NCI-H2227 treated with DMSO at 0.1 percent for 48 hours (cell line): ENCODE data around the gene SPECC1L.
A peak's percentile ranks its signal among the peaks of the same experiment; 100 is the strongest.
"Not testable (repeated sequence)": the region's sequence is repeated elsewhere in the genome, so short reads cannot be mapped to it uniquely, and the experiment has no call there.

Source experiments
- DNase-seq: peaks from one replicate; lab custom pipeline; 2025; lab: John Stamatoyannopoulos, UW

SPECC1L gene

DNA sequence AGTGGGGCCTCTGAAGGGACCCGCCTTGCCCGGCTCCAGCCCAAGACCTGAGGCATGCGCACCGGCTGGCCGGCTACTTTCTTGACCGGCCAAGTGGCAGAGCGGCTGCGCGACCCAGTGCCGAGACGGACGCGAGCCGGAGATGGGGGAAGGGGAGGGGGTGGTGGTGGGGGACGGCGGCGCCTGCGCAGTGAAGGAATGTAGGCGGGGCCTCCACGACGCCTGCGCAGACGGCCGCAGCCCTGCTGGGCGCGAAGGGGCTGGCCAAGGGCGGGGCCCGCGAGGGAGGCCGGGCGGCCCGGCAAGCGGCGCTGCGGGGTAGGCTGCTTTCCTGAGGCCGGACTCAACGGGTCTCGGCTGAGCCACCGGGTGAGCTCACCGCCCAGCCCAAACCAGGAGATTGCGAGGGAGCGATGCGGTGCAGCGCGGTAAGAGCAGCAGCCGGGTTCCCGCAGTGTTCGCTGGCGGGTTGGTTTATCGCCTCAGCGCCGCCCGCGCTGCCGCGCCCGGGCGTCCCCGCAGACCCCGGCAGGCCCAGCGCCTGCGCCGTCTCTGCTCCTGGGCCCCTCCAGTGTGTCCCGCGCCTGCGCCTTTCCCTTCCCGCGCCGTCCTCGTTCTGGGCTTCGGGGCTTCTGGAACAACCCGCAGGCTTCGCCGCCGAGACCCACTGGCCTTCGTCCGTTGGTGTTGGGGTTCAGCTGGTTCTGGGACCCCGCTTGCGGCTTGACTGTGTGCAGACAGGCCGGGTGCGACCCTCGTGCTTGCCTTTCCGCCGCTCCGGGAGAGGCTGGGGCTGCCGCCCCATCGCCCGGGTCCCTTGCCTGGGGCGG, at the start of gene SPECC1L:
Gene SPECC1L (plus strand): TSS at position 276 of the 830 bp plus-strand sequence. CDS start 31,401 bp downstream, outside the sequence.
- peak; percentile 86 for DNase-seq

- no peak for DNase-seq
Observed at GRCh38 chr22:24224468-24224867, 46.2 kb upstream of the SPECC1L start.

- no peak for DNase-seq
Observed at GRCh38 chr22:24225044-24225601, 45.5 kb upstream of the SPECC1L start.

DNA sequence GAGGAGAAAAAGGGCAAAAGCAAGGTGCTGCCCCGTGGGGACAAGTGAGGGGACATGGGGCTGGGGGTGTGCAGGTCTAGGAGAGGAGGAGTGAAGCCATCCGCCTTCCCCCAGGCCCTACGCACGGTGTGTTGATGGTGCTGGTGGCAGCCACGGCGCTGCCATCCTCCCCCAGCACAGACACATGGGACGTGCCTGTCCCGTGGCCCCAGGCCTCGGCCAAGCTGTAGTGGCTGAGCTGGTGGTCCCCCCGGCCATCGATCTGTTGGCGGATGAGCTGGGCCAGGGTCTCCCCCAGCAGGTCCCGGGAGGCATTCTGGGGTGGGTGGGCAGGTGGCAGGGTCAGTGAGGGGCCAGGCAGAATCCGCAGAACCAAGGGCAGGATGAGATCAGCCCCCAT, 44.7 kb upstream of the SPECC1L start:
- no peak for DNase-seq

DNA sequence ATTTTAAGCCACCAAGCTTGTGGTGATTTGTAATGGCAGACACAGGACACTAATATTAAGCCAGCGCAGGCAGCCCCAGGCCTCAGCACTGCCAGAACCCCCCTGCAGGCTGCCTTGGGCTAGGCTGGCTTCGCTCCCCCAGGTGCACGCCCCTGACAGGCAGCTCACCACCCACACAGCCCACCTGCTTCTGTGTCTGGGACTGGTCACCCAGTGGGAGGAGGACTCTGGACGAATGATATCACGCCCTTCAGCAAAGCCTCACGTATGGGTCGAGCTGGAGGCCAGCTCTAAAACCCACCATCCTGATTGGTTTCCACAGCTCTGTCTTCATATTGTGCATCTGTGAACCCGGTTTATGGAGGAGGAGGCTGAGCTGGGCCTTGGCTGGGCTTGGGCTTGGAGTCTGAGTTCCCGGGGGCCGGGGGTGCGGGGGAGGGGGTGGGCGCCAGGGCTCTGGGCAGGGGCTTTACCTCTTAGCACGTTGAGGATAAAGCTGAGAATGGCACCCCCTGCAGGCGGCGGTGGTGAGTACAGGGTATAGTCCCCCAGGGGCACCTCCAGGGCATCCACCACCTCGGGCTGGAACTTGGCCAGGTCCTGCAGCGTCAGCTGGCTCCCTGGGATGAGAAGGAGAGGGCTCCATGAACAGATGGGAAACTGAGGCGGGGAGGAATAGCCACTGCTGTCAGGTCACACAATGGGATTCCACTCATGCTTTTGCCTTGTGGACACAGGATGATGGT, 39.5 kb upstream of the SPECC1L start:
- no peak for DNase-seq

DNA sequence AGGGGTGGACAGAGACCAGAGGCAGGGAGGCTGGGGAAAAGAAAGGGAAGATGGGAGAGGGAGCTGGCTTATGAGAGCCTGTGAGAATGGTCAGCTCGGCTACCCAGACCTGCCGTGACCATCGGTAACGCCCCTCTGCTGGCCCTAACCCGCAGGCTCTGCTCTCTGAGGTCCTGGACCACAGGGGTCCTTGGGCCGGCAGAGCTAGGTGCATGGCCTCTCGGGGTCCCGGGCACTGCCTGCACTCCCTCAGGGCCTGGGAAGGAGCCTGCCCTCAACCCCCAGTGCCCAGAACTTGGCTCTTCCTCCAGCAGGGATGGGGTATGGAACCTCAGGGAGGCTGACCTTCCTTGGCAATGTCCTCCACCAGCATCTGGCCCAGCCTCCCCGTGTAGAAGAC, 38.9 kb upstream of the SPECC1L start:
- no peak for DNase-seq

DNA sequence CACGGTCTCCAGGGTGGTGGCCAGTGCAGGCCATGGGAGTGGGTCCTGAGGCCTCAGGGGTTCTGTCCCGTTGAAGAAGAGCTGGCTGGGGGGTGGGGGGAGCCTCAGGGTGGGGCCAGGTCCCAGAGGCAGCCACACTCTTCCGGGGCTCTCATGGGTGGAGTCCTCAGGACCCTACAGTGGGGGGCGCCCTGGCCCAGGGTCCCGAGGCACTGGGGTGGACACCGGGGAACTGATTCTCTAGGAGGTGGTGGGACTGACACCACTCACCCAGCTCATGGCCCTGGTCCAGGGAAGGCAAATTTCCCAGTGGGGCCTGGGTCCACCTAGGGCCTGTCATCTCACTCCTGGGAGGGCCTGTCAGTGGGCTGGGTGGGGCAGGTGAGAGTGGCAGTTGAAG, 38.5 kb upstream of the SPECC1L start:
- no peak for DNase-seq

DNA sequence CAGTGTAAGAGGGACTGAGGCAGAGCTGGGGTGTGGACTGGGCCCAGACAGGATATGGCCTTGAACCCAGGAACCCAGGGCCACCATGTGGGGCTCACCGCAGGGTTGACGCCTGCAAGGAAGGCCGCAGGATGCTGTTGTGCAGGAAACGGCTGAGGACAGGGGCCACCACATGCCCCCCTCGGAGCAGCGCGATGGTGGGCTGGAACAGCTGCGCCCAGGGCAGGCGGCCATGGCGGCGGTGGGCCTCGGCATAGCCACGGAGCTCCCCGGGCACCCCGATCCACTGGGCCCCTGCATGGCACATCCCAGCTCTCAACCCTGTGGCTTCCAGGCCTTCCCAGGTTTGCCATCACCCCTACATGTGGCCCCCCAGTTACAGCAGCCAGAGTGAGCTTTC, 37.9 kb upstream of the SPECC1L start:
- DNase-seq: no peak

DNA sequence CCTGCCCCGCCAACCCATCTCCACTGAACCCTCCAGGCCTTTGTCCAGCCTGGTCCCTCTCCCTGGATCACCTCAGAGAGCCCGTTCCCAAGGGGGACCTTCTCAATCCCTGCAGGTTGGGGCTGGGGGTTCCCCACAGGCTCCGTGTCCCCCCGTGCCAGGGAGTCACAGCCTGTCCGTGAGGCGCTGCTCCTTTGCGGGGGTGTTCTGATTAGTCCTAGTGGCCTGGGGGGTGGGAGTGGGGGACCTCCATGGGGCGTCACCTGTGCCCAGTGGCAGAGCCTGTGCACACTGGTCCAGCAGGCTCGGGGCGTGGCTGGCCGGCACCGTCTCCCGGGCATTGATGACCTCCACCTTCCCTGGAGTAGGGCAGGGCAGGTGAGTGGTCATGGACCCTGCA, 37.4 kb upstream of the SPECC1L start:
- no peak for DNase-seq

DNA sequence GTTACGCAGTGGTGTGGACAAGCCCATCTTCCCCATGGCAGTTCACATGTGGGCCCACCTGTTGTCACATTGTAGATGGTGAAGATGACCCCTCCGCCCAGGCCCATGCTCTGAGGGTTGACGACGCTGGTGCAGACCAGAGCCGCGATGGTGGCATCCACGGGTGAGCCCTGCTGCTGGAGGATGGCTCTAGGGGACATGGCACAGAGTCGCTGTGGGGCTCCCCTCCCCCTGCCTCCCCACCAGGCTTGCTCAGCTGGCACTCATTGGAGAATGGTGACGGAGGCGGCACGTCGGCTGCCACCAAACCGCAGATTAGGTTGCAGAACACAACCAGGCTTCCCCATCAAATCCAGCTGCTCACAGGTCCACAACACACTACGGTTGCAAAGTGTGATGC, 36.8 kb upstream of the SPECC1L start:
- DNase-seq: no peak

DNA sequence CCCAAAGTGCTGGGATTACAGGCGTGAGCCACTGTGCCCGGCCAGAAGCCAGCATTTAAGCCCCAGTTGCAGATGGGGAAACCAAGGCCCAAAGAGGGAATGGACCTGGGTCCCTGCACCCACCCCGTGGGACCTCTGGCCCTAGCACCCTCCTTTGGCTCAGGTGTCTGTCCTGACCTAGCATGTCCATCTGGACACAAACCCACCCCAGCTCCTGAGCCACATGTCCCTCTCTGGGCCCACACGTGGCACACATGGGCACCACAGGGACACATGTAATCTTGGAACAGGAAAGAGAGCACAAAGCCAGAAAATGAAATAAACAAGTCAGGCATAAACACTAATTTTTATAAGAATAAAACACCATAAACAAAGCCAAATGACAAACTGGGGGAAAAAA, 35.3 kb upstream of the SPECC1L start:
- DNase-seq: no peak

GRCh38 chr22:24236656-24237055, 34.0 kb upstream of the SPECC1L start:
- DNase-seq: no peak

- DNase-seq: not testable (repeated sequence)
Observed at GRCh38 chr22:24238101-24238694, 32.4 kb upstream of the SPECC1L start.

DNA sequence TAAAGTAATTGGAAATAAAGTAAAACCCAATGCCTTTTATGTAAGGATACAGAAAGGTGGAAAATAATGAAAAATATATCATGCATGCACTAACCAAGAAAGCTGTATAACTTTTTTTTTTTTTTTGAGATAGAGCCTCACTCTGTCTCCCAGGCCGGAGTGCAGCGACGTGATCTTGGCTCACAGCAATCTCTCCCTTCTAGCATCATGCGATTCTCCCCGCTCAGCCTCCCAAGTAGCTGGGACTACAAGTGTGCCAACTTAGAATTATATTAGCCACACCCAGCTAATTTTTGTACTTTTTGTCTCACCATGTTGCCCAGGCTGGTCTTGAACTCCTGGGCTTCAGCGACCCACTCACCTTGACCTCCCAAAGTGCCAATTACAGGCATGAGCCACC, 30.2 kb upstream of the SPECC1L start:
- DNase-seq: no peak

DNA sequence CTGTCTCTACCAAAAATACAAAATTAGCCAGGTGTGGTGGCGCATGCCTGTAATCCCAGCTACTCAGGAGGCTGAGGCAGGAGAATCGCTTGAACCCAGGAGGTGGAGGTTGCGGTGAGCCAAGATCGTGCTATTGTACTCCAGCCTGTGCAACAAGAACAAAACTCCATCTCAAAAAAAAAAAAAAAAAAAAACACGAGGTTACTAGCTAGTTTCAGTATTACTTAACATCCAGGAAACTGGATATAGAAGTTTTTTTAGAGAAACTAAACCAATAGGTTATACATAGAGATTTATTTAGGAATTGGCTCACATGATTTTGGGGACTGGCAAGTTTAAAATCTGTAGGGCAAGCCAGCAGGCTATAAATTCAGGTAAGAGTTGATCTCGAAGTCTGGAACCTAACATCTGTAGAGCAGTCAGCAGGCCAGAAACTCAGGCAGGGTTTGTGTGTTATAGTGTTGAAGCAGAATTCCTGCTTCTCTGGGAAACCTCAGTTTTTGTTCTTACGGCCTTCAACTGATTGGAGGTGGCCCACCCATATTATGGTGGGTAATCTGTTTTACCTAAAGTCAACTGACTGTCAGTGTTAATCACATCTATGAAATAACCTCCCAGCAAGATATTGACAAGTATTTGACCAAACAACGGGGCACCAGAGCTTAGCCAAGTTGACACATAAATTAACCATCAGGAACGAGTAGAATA, 29.5 kb upstream of the SPECC1L start:
- DNase-seq: not testable (repeated sequence)

DNA sequence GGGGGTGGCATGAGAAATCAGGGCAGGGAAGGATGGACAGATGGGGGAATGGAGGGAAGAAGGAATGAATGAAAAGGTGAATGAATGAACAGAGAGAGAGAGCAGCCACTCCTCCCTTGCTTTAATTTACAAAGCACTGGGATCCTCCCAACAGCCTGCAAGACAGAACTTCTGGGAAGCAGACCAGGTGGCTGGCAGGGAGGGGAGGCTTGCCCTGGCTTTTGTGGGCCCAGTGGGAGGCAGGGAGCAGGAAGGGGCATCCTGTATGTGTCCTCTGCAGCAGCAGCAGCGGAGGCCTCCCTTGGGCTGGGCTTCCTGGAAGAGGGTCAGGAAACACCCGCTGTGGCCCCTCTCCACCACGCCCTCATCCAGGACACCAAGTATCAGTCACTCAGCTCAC, 27.2 kb upstream of the SPECC1L start:
- DNase-seq: not testable (repeated sequence)

DNA sequence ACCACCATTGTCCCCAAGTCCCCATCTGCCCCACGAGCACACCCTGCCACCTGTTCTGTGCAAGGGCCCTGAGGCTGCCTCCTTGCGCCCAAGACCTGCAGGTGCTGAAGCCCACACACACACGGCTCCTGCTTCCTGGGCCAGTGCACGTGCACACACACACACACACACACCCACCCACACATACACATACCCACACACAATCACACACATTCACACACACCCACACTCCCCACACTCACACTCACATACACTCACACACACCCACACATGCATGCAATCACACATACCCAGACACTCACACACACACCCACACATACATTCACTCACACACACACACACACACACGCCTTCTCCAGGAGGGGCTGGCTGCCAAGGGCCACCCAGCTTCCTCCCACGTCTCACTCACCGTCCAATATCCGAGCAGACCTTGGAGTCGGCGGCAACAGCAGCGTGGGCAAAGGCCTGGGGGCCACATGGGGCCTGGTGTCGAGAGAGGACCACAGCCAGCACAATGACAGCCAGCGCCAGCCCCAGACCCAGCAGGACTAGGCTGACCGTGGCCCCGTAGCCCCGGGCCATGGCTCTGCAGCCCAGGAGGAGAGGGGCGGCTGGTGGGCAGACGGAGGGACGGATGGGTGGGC, 26.4 kb upstream of the SPECC1L start:
- DNase-seq: no peak

DNA sequence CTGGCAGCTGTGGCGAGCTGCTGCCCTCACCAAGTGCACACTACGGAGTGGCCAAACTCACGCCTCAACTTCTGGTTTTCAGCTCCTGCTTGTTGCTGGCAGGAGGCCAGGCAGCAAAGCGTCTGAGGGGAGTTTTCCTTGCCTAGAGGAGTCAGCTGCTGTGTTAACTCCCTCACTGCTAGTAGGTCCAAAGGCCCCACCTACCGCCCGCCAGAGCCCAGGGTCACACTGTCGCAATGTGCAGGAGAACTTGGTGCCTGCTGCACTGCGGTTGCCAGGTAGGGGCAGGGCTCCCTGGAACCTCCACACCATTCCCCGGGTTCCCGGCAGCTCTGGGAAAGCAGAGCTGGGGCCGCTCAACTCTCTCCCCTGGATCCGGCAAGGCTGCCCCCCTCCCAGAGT, 25.6 kb upstream of the SPECC1L start, which contains the start of gene GGT5:
Gene GGT5 (minus strand): TSS at position 53 of the 402 bp plus-strand sequence. CDS start 357 bp downstream, outside the sequence.
- DNase-seq: not testable (repeated sequence)

DNA sequence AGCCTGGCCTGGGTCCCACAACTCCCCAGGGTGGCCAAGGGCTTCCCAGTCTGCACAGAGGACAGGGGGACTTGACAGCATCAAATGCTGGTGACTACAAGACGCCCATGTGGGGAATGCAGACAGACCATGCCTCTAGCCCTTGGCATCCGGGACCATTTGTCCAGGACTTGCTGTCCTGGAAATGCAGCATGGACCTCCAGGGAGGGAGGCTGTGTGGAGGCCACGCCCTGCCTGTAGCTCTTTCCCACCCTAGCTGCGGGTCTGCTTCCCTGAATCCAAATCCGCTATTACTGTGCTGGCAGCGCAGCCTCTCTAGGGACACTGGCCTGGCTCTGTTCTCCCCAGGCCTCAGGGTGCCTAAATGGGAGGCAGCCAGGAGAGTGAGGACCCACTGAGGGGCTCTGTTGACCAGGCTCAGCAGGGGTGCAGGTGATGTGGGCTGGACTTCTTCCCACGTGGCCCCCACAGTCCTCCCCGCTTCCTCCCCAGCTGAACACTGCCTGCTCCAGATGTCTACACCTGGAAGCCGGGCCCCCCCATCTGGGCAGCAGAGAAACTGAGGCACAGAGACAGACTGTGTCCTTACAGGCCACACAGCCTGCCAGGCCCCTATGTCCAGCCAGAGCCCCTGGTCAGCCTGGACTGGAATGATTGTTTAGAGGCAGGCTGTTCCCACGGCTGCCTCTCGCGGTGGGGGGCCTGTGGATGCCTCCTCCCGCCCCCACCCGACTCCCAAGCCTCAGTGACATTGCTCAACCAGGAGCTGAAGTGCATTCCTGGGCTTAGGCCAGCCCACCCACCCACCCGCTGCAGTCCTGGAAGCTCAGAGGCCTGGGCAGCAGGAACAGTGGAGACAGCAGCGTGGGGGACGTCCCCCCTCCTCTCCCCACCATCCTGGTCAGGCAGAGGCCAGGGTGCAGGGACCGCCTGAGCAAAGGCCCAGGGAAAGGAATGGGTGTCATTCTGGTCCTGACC, 24.8 kb upstream of the SPECC1L start:
- not testable (repeated sequence) for DNase-seq

DNA sequence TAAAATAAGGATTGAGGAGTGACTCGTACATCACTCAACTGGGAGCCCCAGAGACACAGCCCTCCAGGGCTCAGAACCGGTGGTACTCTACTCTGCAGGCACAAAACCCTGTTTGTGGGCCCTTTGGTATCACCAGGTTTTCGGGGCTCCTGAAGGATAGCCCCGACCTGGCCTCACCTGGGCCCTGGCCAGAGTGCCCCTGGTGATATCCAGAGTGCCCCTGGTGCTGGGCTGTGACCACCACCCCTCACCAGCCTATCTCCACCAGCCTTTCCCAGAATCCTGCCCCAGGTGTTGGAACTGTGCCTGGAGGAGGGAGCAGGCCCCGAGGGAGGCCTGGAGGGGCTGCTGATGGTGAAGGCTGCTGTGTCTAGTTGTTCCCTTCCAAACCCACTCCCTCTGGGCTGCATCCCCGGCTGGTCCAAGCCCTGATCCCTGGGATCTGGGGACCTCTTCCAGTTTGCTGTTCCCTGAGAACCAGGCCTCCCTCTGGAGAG, 23.6 kb upstream of the SPECC1L start:
- DNase-seq: no peak
